ENCODE results near the gene NES.
A peak's percentile ranks its signal among the peaks of the same experiment; 100 is the strongest.

Gene NES
- total RNA-seq = 0 reads per million in 3 donors

- Histone ChIP-seq H3K4me1 (ENCODE audit: control insufficient read depth, insufficient read depth, low read length, poor library complexity, severe bottlenecking) (peaks cover 15% of the 10 kb centered on the region), H3K9me3 (ENCODE audit: control insufficient read depth, low read length) (no peaks in the 10 kb centered on the region), H3K4me3 (ENCODE audit: insufficient read depth, low read depth, low read length, poor library complexity, severe bottlenecking) (no peak within 1 kb of the TSS), H3K36me3 (ENCODE audit: control insufficient read depth, insufficient read depth, low read length) (no peaks in the 10 kb centered on the region), H3K27ac (ENCODE audit: insufficient read depth, low read length, poor library complexity, severe bottlenecking) (no peak within 1 kb of the TSS), H3K27me3 (replicated peaks; ENCODE audit: control insufficient read depth, insufficient read depth, low read length, poor library complexity, severe bottlenecking) (peaks cover 53% of the 10 kb centered on the region)
- DNase-seq = no peak
These were observed at the start of gene NES for GRCh38 chr1:156676820-156677615. TSS of gene NES (minus strand) at chr1:156677407. CDS start at chr1:156677264, 143 bp downstream.

- peaks cover 26% of the 10 kb centered on the region for H3K36me3 ChIP-seq (ENCODE audit: control insufficient read depth, insufficient read depth, low read length)
- H3K4me1 ChIP-seq (ENCODE audit: control insufficient read depth, insufficient read depth, low read length, poor library complexity, severe bottlenecking) = peaks cover 37% of the 10 kb centered on the region
- H3K27me3 ChIP-seq (replicated peaks; ENCODE audit: control insufficient read depth, insufficient read depth, low read length, poor library complexity, severe bottlenecking) = no peaks in the 10 kb centered on the region
- H3K9me3 ChIP-seq (ENCODE audit: control insufficient read depth, low read length) = no peaks in the 10 kb centered on the region
- no peak for DNase-seq
- peak overlapping the region; percentile 96 for H3K27ac ChIP-seq (ENCODE audit: insufficient read depth, low read length, poor library complexity, severe bottlenecking)
- H3K4me3 ChIP-seq (ENCODE audit: insufficient read depth, low read depth, low read length, poor library complexity, severe bottlenecking) = peak overlapping the region; percentile 90
These were observed 49.5 kb upstream of the NES start for GRCh38 chr1:156726549-156727226.

- H3K4me1 ChIP-seq (ENCODE audit: control insufficient read depth, insufficient read depth, low read length, poor library complexity, severe bottlenecking) = peaks cover 37% of the 10 kb centered on the region
- no peaks in the 10 kb centered on the region for H3K27me3 ChIP-seq (replicated peaks; ENCODE audit: control insufficient read depth, insufficient read depth, low read length, poor library complexity, severe bottlenecking)
- peak overlapping the region; percentile 90 for H3K4me3 ChIP-seq (ENCODE audit: insufficient read depth, low read depth, low read length, poor library complexity, severe bottlenecking)
- H3K27ac ChIP-seq (ENCODE audit: insufficient read depth, low read length, poor library complexity, severe bottlenecking) = no peak overlapping the region
- no peaks in the 10 kb centered on the region for H3K9me3 ChIP-seq (ENCODE audit: control insufficient read depth, low read length)
- H3K36me3 ChIP-seq (ENCODE audit: control insufficient read depth, insufficient read depth, low read length) = peaks cover 34% of the 10 kb centered on the region
- DNase-seq = peak; percentile 54 to 75 (median 60)
These were observed 48.6 kb upstream of the NES start for GRCh38 chr1:156725683-156726280.

GRCh38 chr1:156721535-156721934 lies 44.3 kb upstream of the NES start:
- H3K9me3 ChIP-seq (ENCODE audit: control insufficient read depth, low read length) = no peaks in the 10 kb centered on the region
- no peak for DNase-seq
- no peaks in the 10 kb centered on the region for H3K27me3 ChIP-seq (replicated peaks; ENCODE audit: control insufficient read depth, insufficient read depth, low read length, poor library complexity, severe bottlenecking)
- peaks cover 43% of the 10 kb centered on the region for H3K36me3 ChIP-seq (ENCODE audit: control insufficient read depth, insufficient read depth, low read length)
- no peak overlapping the region for H3K4me3 ChIP-seq (ENCODE audit: insufficient read depth, low read depth, low read length, poor library complexity, severe bottlenecking)
- H3K4me1 ChIP-seq (ENCODE audit: control insufficient read depth, insufficient read depth, low read length, poor library complexity, severe bottlenecking) = peaks cover 20% of the 10 kb centered on the region
- peak overlapping the region; percentile 22 for H3K27ac ChIP-seq (ENCODE audit: insufficient read depth, low read length, poor library complexity, severe bottlenecking)

GRCh38 chr1:156721131-156721530 lies 43.9 kb upstream of the NES start:
- peak overlapping the region; percentile 22 for H3K27ac ChIP-seq (ENCODE audit: insufficient read depth, low read length, poor library complexity, severe bottlenecking)
- no peak overlapping the region for H3K4me3 ChIP-seq (ENCODE audit: insufficient read depth, low read depth, low read length, poor library complexity, severe bottlenecking)
- no peak for DNase-seq
- H3K27me3 ChIP-seq (replicated peaks; ENCODE audit: control insufficient read depth, insufficient read depth, low read length, poor library complexity, severe bottlenecking) = no peaks in the 10 kb centered on the region
- H3K9me3 ChIP-seq (ENCODE audit: control insufficient read depth, low read length) = no peaks in the 10 kb centered on the region
- H3K4me1 ChIP-seq (ENCODE audit: control insufficient read depth, insufficient read depth, low read length, poor library complexity, severe bottlenecking) = peaks cover 16% of the 10 kb centered on the region
- peaks cover 43% of the 10 kb centered on the region for H3K36me3 ChIP-seq (ENCODE audit: control insufficient read depth, insufficient read depth, low read length)

GRCh38 chr1:156717351-156717750 lies 40.1 kb upstream of the NES start:
- no peak overlapping the region for H3K27ac ChIP-seq (ENCODE audit: insufficient read depth, low read length, poor library complexity, severe bottlenecking)
- no peaks in the 10 kb centered on the region for H3K4me1 ChIP-seq (ENCODE audit: control insufficient read depth, insufficient read depth, low read length, poor library complexity, severe bottlenecking)
- peaks cover 21% of the 10 kb centered on the region for H3K36me3 ChIP-seq (ENCODE audit: control insufficient read depth, insufficient read depth, low read length)
- H3K9me3 ChIP-seq (ENCODE audit: control insufficient read depth, low read length) = no peaks in the 10 kb centered on the region
- no peak overlapping the region for H3K4me3 ChIP-seq (ENCODE audit: insufficient read depth, low read depth, low read length, poor library complexity, severe bottlenecking)
- DNase-seq = no peak
- H3K27me3 ChIP-seq (replicated peaks; ENCODE audit: control insufficient read depth, insufficient read depth, low read length, poor library complexity, severe bottlenecking) = no peaks in the 10 kb centered on the region

- H3K27me3 ChIP-seq (replicated peaks; ENCODE audit: control insufficient read depth, insufficient read depth, low read length, poor library complexity, severe bottlenecking) = no peaks in the 10 kb centered on the region
- H3K4me1 ChIP-seq (ENCODE audit: control insufficient read depth, insufficient read depth, low read length, poor library complexity, severe bottlenecking) = no peaks in the 10 kb centered on the region
- H3K9me3 ChIP-seq (ENCODE audit: control insufficient read depth, low read length) = no peaks in the 10 kb centered on the region
- H3K4me3 ChIP-seq (ENCODE audit: insufficient read depth, low read depth, low read length, poor library complexity, severe bottlenecking) = no peak overlapping the region
- no peak for DNase-seq
- H3K36me3 ChIP-seq (ENCODE audit: control insufficient read depth, insufficient read depth, low read length) = peaks cover 4% of the 10 kb centered on the region
- no peak overlapping the region for H3K27ac ChIP-seq (ENCODE audit: insufficient read depth, low read length, poor library complexity, severe bottlenecking)
These were observed 37.6 kb upstream of the NES start for GRCh38 chr1:156714830-156715229.

- Histone ChIP-seq H3K4me1 (ENCODE audit: control insufficient read depth, insufficient read depth, low read length, poor library complexity, severe bottlenecking) (no peaks in the 10 kb centered on the region), H3K4me3 (ENCODE audit: insufficient read depth, low read depth, low read length, poor library complexity, severe bottlenecking) (no peak overlapping the region), H3K27me3 (replicated peaks; ENCODE audit: control insufficient read depth, insufficient read depth, low read length, poor library complexity, severe bottlenecking) (no peaks in the 10 kb centered on the region), H3K36me3 (ENCODE audit: control insufficient read depth, insufficient read depth, low read length) (no peaks in the 10 kb centered on the region), H3K27ac (ENCODE audit: insufficient read depth, low read length, poor library complexity, severe bottlenecking) (no peak overlapping the region), H3K9me3 (ENCODE audit: control insufficient read depth, low read length) (no peaks in the 10 kb centered on the region)
- no peak for DNase-seq
These were observed 35.4 kb upstream of the NES start for GRCh38 chr1:156712626-156713025.

GRCh38 chr1:156711011-156711817 lies 34.0 kb upstream of the NES start:
- Histone ChIP-seq H3K27me3 (replicated peaks; ENCODE audit: control insufficient read depth, insufficient read depth, low read length, poor library complexity, severe bottlenecking) (no peaks in the 10 kb centered on the region), H3K9me3 (ENCODE audit: control insufficient read depth, low read length) (no peaks in the 10 kb centered on the region), H3K36me3 (ENCODE audit: control insufficient read depth, insufficient read depth, low read length) (no peaks in the 10 kb centered on the region), H3K27ac (ENCODE audit: insufficient read depth, low read length, poor library complexity, severe bottlenecking) (no peak overlapping the region), H3K4me1 (ENCODE audit: control insufficient read depth, insufficient read depth, low read length, poor library complexity, severe bottlenecking) (peaks cover 10% of the 10 kb centered on the region), H3K4me3 (ENCODE audit: insufficient read depth, low read depth, low read length, poor library complexity, severe bottlenecking) (no peak overlapping the region)
- DNase-seq = no peak
